Stimulated activated CD8-positive, alpha-beta memory T cell treated with anti-CD3 and anti-CD28 coated beads, Interleukin-15, amount 100 ng/mL, for 48 hours (primary cell): ENCODE results near the gene SIDT2.
"Not testable (repeated sequence)": the region's sequence is repeated elsewhere in the genome, so short reads cannot be mapped to it uniquely, and the experiment has no call there.

Experiments
- DNase-seq, 2 donors: peaks; one replicate each; pipeline ENCODE4 v3.0.0-alpha.2; 2020; ENCODE audit warnings: low read depth in 2 of 2

SIDT2 gene

DNA sequence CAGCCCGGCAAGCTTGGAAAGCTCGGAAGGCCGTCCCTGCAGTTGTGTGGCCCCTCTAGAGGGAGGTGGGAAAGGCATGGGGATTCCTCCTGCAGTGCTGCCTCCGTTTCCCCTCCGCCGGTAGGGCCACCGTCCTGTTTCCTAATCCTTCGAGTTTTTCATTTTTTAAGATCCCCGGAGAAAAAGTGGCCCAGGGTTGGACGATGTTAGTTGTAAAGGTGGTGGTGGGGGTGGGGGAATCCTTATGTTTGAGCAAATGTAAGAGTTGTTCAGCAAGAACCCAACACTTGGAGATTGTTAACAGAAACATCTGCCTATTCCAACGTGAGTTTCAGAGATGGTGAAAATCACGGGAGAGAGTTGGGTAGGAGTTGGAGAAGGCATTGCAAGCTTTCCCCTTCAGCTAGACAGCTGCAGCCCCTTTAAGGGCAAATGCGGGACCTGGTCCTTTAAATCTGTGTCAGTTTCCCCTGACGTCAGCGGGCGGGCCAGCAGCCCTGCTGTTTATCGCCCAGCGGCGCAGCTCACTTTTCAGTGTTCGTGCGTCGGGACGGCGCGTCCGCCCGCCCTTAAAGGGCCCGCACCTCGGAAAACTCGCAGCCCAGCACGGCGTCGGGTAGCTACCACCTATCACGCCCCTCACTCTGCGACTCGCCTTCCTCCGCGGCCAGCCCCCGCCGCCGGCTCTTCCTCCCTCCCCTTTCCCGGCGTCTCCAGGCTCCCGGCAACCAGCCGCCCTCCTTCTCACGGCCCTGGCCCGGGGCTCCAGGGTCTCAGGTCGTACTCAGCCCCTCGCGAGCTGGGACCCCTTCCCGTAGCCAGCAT is at the start of gene SIDT2:
TSS of gene SIDT2 (plus strand) at position 534 of the 825 bp plus-strand sequence. CDS start 521 bp downstream, outside the sequence.
- DNase-seq: peak; percentile 85 to 88

DNA sequence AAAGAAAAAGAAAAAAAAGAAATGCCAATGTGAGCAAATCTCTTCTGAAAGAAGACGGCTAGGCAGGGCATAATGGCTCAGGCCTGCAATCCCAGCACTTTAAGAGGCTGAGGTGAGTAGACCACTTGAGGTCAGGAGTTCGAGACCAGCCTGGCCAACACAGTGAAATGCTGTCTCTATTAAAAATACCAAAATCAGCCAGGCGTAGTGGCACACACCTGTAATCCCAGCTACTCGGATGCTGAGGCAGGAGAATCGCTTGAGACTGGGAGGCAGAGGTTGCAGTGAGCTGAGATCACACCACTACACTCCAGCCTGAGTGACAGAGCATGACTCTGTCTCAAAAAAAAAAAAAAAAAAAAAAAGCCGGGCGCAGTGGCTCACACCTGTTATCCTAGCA is 48.1 kb upstream of the SIDT2 start:
- DNase-seq: not testable (repeated sequence)

DNA sequence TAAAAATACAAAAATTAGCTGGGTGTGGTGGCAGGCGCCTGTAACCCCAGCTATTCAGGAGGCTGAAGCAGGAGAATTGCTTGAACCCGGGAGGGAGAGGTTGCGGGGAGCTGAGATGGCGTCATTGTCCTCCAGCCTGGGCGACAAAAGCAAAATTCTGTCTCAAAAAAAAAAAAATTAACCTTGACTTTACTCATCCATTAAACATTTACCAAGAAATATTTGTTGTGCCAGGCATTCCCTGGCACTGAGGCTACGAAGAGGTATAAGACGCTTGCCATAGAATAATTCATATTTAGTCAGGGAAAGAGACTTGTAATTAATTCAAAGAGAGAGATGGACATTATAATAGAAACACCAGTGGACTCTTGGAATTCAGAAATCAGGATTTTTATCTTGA is 47.7 kb upstream of the SIDT2 start:
- no peak for DNase-seq

DNA sequence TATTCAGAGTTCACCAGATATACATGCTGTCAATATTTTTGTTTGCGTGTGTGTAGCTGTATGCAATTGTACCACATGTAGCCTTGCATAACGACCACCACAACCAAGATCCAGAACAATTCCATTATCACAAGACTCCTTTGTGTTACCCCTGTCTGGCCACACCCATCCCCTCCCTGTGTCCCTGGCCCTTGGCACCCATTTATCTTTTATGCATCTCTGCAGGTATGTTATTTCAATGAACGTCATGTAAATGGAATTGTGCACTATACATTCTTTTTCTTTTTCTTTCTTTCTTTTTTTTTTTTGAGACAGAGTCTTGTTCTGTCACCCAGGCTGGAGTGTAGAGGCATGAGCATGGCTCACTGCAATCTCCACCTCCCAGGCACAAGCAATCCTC is 44.1 kb upstream of the SIDT2 start:
- DNase-seq: no peak

DNA sequence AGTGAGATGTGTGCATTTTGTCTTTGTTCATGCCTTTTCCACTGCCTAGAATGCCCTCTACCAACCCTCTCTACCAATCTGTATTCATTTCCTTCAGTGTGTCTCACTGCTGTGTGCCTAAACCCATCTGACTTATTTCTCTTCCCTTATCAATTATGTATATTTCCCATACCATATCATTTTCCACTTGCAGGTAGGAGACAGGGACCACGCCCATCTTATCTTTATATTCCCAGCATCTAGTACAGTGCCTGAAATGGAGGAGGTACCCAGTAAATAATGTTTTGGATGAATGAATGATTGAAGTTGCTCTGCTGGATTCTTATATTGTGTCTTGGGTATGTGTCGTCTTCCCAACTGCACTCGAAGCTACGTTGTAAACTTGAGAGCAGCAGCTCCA is 43.6 kb upstream of the SIDT2 start:
- DNase-seq: not testable (repeated sequence)

DNA sequence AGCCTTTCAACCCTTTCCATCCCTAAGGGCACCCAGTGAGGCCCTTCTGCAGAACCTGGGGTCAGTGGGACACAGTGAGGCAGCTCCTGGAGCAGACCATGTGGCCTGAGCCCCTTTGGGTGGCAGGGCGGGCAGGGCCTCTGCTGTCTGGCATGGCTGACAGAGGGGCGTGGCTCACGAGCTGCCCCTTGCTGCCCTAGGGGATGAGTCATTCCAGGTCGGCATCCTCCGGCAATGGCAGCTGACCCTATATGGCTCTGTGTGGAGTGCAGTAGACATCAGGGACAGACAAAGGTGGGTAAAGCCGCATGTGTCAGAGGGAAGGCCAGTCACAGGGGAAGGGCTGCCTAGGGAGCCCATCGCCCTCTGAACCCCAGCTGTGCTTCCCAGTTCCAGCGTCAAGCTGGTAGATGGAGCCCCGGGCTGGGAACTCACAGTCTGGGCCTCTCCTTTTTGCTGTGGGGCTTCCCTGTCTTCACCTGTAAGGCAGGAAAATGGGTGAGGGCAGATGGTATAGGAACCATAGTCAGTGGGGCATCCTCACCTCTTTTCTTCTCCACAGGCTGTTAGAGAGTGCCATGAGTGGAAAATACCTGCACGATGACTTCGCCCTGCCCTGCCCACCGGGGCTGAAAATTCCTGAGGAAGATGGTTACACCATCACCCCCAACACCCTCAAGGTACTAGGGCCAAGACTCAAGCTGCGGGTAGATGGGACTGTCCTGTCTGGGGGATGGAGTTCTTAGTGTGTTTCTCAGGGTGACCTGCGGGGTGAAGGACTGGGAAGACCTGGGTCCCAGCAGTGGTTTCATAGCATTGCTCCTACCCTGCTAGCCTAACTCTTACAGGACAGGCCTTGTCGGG is 41.1 kb upstream of the SIDT2 start:
- DNase-seq: not testable (repeated sequence)

DNA sequence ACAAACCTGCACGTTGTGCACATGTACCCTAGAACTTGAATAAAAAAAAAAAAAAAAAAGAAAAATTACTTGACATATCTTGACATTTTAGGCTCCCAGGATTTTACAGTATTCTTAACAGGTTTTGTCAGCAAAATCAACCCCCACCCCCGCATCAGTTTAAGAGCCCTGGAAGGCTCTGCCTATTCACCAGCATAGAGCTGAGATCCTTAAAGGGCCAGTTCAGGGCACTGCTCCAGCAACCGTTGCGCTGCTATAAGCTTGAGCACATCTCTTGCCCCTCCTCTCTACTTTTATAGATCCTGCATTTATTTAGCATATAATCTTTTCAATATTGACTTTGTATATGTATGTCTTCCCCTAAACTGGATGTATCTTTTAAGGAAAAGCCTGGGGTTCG is 35.2 kb upstream of the SIDT2 start:
- no peak for DNase-seq

DNA sequence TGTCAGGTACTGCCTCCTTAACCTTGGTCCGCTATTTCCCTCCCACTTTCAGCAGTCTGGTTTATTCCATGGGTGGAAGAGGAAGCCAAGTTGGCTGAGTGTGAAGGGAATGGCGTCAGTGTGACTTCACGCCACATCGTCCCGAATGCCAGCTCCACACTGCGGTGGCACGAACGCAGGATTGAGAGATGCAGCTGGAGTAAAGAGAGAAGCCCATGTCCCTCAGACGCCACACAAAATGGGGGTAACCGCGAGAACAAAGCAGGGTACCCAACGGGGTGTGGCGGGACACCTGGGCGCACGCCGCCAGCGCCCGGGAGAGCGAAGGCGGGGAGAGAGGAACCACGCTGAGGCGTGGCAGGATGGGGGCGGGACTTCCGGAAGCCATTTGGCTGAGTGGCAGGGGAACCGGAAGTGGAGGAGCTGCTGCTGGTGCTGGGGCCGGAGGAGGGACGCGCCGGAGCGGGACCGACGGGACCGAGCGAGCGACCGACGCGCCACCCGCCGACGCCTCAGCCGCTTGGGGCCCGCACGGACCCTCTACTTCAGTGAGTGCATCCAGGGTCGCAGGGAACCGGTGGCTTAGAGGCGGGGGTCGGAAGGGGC is 34.6 kb upstream of the SIDT2 start, which contains the start of gene PAFAH1B2:
TSS of gene PAFAH1B2 (plus strand) at position 417 of the 606 bp plus-strand sequence. CDS start 8,161 bp downstream, outside the sequence.
- DNase-seq: peak; percentile 92 to 95

DNA sequence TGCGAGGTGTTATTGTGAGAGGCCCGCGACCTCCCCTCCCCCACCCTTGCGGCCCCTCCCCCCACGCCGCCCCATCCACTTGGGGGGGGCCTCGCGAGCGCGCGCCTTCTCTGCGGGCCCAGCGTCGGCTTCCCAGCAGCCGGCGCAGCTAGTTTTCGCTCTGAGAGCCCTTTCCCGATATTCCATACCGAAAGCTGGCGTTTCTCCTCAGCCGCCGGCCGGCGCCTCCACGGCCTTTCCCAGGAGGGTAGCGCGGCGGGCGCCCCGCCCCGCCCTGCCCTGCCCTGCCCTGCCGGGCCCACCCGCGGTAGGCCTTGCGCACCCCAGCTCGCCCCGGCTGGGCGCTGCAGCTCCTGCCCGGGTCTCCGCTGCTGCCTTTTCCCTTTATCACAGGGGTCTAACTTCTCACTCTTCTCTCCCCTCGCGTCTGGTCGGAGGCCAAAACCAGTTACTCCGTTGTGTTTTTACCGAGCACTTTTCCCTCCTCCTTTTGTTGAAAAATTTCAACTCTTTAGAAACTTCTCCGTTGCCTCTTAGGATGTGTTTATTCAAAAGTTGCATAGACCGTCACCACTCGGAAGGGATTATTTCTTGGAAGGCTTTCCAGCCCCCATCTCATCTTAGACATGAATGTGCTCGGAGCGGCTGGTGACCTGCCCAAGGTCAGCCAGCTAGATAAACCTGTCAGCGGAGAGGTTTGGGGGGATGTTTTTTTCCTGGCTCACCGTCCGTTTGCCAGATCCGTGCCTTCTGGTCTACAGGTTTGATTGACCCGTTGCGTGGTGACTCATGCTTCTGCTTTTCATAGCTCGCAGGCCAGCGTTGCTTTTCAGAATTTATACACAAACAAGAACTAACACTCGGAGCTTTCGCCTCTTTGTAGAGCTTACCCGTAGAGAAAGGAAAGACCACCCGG is 33.8 kb upstream of the SIDT2 start:
- DNase-seq: peak in 1 of 2 donors; percentile 24

DNA sequence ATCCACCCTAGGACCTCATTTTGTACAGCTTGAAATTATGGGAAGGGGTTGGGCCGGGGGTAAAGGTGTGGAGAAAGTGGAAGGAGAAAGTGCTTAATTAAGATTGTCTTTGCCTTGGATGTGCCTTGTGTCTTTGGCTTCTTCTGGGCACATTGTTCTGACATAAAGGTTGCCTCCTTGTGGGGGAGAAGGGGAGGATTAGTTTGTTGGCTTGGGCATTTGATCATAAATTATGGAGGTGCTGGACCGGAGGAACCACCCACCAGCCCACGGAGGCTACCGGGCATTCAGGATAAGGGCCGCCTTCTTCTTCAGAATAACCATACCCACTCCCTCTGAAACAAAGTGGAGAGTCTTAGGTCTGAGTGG is 33.2 kb upstream of the SIDT2 start:
- DNase-seq: no peak

DNA sequence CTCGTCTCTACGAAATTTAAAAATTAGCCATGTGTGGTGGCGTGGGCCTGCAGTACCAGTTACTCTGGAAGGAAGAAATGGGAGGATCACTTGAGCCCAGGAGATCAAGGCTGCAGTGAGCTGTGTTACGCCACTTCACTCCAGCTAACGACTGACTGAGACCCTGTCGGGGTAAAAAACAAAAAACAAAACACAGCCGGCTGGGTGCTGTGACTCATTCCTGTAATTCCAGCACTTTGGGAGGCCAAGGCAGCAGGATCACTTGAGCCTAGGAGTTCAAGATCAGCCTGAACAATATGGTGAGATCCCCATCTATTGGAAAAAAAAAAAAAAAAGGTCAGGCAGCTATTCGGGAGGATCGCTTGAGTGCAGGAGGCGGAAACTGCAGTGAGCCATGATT is 32.0 kb upstream of the SIDT2 start:
- DNase-seq: no peak

DNA sequence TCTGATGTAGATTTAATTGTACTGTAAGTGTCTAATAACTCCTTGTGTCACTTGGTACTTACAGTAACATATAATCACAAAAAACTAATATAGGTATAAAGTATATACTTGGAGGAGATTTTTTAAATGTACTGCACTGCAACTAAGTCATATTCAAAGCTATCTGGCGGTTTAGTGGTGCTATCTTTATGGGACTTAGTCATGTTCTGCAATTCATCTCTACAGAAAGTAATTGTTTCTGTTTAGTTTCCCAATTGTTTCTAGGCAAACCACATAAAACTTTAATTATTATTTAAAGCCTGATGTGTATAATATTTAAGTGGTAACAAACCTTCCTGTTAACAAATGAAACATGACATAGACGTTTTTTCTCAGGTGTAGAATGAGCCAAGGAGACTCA is 26.5 kb upstream of the SIDT2 start:
- DNase-seq: no peak

DNA sequence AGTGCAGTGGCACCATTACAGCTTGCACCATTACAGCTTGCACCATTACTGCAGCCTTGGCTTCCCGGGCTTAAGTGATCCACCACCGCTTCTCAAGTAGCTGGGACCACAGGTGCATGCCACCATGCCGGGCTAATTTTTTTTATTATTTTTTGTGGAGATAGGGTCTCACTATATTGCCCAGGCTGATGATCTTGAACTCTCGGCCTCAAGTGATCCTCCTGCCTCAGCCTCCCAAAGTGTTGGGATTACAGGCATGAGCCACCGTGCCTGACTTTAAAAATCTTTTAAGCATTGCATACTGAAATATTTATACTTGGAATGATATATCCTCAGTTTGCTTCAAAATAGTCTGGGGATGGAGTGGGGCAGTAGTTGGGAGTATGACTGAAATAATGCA is 24.1 kb upstream of the SIDT2 start:
- DNase-seq: no peak

DNA sequence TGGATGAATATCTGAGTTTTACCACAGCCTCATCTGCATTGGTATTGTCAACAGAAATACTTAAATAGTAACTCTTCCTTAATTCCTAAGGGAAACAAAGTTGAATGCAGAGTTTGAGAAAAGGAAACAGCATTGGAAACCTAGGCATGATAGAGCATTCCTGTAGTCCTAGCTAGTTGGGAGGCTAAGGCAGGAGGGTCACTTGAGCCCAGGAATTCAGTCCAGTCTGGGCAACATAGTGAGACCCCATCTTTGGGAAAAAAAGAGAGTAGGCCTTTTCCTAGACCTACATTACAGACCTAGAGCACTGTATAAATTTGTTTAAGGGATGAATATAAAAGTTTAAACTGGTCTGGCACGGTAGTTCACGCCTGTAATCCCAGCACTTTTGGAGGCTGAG is 21.0 kb upstream of the SIDT2 start:
- no peak for DNase-seq

DNA sequence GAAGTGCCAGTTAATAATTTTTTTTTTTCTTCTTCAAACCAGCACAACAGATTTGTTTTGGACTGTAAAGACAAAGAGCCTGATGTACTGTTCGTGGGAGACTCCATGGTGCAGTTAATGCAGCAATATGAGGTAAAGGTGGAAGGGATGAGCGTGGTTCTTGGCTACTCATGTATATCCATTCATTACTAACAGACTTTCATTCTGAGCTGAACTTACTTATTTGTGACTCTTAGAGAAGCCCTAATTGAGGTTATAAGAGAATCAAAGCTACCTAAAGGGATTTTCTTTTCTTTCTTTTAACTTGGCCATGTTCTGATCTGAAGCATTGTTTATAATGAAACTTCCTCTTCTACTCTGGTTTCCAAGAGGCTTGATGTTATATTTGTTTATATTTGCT is 18.7 kb upstream of the SIDT2 start:
- DNase-seq: no peak

DNA sequence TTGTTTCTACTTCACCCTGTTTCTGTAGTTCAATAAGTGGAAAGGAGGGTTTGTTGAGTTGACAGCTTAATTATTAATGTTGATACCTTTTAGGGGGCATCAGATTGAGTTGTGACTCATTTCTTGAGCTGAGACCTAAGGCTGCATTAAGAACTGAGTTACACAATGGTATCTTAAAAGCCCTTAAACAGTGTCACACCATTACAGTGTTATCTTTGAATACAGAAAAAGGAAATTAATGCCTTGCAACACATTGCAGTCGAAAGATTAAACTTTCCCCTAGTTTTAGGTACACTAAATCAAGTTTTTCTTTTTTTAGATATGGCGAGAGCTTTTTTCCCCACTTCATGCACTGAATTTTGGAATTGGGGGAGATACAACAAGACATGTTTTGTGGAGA is 17.7 kb upstream of the SIDT2 start:
- DNase-seq: no peak

DNA sequence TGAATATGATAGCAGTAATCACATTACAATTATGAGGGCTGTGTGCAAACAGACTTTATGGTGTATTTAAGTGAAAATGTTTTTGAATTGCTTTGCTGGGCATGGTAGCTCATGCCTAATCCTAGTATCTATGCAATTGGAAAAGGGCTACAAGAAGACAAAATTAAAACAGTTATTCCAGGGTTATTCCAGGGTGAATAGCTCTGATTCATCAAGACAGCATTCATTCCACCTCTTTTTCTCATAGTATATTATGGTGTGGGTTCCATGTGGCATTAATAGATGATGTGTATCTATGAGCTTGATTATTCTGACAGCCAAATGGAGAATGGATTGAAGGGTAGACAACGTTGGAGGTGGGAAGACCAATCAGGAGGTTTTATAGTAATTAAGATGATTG is 12.1 kb upstream of the SIDT2 start:
- DNase-seq: no peak

DNA sequence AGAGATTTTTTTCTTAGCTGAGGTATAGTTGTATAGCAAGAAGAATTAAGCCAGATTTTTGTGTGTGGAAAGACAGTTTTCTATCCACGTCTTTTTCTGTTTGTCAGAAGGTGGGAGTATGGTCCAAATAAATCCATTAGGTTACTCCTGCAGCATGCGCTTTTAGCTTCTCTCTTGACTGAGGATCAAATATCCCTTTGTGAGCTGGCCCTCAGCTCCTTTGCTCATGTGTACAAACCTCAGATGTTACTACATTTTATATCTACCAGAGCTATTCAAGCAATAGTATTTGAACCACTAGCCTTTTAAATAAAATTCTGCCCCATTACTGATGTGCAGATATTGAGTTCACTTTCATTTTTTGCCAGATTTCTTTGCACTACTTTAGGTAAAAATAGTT is 8.8 kb upstream of the SIDT2 start:
- DNase-seq: no peak

DNA sequence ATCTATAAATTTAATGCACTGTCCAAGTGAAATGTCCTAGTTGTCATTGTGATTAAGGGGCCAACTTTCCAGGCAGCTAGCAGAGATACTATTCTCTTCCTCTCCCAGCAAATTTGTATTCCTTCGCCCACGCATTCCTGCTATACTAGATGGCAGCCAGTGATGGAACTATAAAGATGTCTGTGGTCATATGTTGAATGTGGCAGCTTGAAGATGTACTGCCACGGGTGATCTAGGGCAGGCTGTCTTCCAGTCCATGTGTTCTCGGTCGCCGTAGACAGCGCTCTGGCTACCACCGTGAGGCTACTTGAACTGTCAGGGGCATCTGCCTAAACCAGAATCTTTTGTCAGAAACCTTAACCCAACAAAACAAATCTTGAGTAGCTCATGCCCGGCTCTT is 8.3 kb upstream of the SIDT2 start:
- DNase-seq: no peak

DNA sequence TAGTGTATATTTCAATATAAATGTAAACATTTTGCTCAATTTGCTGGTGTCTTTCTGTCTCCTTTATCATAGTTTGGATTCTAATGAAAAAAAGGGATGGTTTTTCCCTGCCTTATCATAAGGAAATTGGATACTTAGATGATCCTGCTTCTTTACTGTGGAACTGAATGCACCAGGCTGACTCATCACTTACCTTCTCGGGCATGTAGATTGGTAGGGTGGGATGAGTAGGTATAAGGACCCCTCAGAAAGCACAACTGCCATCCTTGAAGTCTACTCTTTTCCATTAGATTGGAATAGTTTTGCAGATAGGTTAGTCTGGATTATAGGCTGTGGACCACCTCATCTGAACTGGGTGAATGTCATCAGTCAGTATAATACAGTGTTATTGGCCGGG is 7.5 kb upstream of the SIDT2 start:
- DNase-seq: no peak

DNA sequence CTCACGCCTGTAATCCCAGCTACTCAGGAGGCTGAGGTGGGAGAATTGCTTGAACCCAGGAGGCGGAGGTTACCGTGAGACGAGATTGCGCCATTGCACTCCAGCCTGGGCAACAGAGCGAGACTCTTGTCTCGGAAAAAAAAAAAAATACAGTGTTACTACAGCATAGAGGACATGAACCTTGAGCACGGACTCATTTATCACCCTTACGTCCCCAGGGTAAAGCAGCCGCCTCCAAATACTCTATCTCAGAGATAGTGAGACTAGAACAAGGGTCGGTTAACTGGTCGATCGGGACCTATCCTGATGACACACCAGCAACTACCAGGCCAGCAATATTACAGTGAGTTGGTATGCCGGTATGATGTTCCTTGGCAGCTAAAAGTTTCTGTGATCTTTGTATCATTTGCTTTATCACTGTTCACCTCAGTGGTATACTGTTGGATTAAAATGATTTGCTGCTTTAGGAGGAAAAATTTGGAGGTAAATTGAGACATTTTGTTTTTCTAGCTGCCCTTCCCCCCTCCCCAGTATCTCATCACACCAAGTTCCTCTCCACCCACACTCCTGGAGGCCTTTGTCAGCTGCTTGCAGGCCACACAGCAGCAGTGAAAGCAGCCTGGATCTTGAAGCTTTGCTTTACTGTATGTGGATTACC is 7.0 kb upstream of the SIDT2 start:
- DNase-seq: no peak
